ENCODE data around the gene LRRC15.
A peak's percentile ranks its signal among the peaks of the same experiment; 100 is the strongest.

LRRC15 gene

DNA sequence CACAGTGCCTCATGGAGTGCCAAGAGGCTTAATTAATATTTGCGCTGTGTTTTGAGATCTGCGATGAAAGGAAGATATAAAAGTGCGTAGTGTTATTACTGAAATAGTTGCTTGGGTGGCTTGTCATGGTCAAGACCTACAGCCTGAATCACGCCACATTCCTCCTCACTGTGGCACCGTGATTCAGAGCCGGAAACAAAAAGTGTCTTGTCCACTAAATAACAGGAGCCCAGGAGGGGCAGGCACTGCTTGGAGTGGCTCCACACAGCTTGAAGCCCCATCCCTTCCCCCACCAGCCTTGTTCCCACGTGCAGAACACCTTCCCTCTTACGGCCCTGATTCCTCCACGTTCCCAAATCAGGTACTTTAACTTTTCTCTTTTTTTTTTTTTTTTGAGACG, 1.2 kb upstream of the LRRC15 start:
- Histone ChIP-seq H3K4me1 (ENCODE audit: control insufficient read depth, insufficient read depth, low read depth, low read length) (peaks cover 7% of the 10 kb centered on the region), H3K4me2 (ENCODE audit: low read length, poor library complexity, severe bottlenecking) (no peak overlapping the region), H2AFZ (ENCODE audit: low read depth, low read length) (no peak overlapping the region), H3K9me3 (ENCODE audit: control insufficient read depth, low read length) (no peaks in the 10 kb centered on the region), H3K79me1 (replicated peaks; ENCODE audit: low read length, poor library complexity, severe bottlenecking) (no peaks in the 10 kb centered on the region), H4K8ac (ENCODE audit: low read length) (no peak overlapping the region), H3K18ac (ENCODE audit: low read depth in 1 of 2, low read length in 2 of 2) (no peak overlapping the region), H3K4ac (ENCODE audit: low read depth in 1 of 2, low read length in 2 of 2) (no peak overlapping the region), H3K27ac (ENCODE audit: low read length, poor library complexity, severe bottlenecking) (no peak overlapping the region), H2AK5ac (ENCODE audit: low read length, severe bottlenecking) (no peak overlapping the region), H3K23ac (ENCODE audit: low read length in 2 of 2) (no peak overlapping the region), H2BK15ac (ENCODE audit: low read depth, poor library complexity, severe bottlenecking) (no peak overlapping the region), H3K14ac (ENCODE audit: low read length in 2 of 2) (no peak overlapping the region), H3K27me3 (ENCODE audit: control insufficient read depth in 1 of 2, insufficient read depth in 1 of 2, low read length in 2 of 2) (peaks cover 39 to 40% of the 10 kb centered on the region in 2 experiments), H3K9ac (ENCODE audit: low read length) (no peak overlapping the region), H2BK12ac (ENCODE audit: low read length in 2 of 2) (no peak overlapping the region), H4K91ac (ENCODE audit: low read length) (no peak overlapping the region), H3K36me3 (ENCODE audit: control insufficient read depth in 1 of 2, insufficient read depth in 2 of 2, low read depth in 1 of 2, low read length in 2 of 2) (no peaks in the 10 kb centered on the region), H3K4me3 (ENCODE audit: insufficient read depth in 1 of 2, low read depth in 1 of 2, low read length in 2 of 2) (no peak overlapping the region), H2BK5ac (ENCODE audit: low read depth, low read length, poor library complexity, severe bottlenecking) (no peak overlapping the region), H2BK120ac (ENCODE audit: low read depth, low read length) (no peak overlapping the region)
- no peak for DNase-seq
- WGBS: 84% methylated on average over 10 of the region's 10 CpGs

DNA sequence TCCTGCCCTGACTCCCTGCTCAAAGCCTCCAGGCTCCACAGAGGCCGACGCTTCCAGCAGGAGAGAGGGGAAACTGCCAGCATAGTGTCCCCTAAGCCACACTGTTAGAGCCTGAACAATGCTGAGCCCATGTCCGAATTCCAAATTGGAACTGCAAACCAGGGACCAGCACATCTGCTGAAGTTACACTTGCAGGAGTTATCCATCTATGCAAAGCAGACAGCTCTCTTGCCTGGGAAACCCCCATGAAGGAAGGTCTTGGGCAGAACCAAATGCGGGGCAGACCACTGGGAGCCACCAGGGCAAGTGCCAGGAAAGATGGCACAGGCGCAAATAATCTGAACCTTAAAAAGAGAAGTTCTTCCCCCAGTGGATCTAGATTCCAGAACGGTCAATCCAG, 625 bp downstream of the LRRC15 start:
- no peak overlapping the region for H3K4me2 ChIP-seq (ENCODE audit: low read length, poor library complexity, severe bottlenecking)
- no peak overlapping the region for H2BK5ac ChIP-seq (ENCODE audit: low read depth, low read length, poor library complexity, severe bottlenecking)
- no peak overlapping the region for H3K23ac ChIP-seq (ENCODE audit: low read length in 2 of 2)
- H3K27ac ChIP-seq (ENCODE audit: low read length, poor library complexity, severe bottlenecking): no peak overlapping the region
- no peak overlapping the region for H4K91ac ChIP-seq (ENCODE audit: low read length)
- H4K8ac ChIP-seq (ENCODE audit: low read length): no peak overlapping the region
- no peaks in the 10 kb centered on the region for H3K9me3 ChIP-seq (ENCODE audit: control insufficient read depth, low read length)
- no peaks in the 10 kb centered on the region for H3K36me3 ChIP-seq (ENCODE audit: control insufficient read depth in 1 of 2, insufficient read depth in 2 of 2, low read depth in 1 of 2, low read length in 2 of 2)
- WGBS: 91% methylated on average over 6 of the region's 6 CpGs
- H3K4ac ChIP-seq (ENCODE audit: low read depth in 1 of 2, low read length in 2 of 2): no peak overlapping the region
- H2BK15ac ChIP-seq (ENCODE audit: low read depth, poor library complexity, severe bottlenecking): no peak overlapping the region
- H3K27me3 ChIP-seq (ENCODE audit: control insufficient read depth in 1 of 2, insufficient read depth in 1 of 2, low read length in 2 of 2): peaks cover 36 to 38% of the 10 kb centered on the region in 2 experiments
- no peak overlapping the region for H2BK12ac ChIP-seq (ENCODE audit: low read length in 2 of 2)
- H3K4me3 ChIP-seq (ENCODE audit: insufficient read depth in 1 of 2, low read depth in 1 of 2, low read length in 2 of 2): no peak overlapping the region
- H3K14ac ChIP-seq (ENCODE audit: low read length in 2 of 2): no peak overlapping the region
- no peaks in the 10 kb centered on the region for H3K79me1 ChIP-seq (replicated peaks; ENCODE audit: low read length, poor library complexity, severe bottlenecking)
- DNase-seq: no peak
- peaks cover 18% of the 10 kb centered on the region for H3K4me1 ChIP-seq (ENCODE audit: control insufficient read depth, insufficient read depth, low read depth, low read length)
- no peak overlapping the region for H3K18ac ChIP-seq (ENCODE audit: low read depth in 1 of 2, low read length in 2 of 2)
- H2BK120ac ChIP-seq (ENCODE audit: low read depth, low read length): no peak overlapping the region
- H3K9ac ChIP-seq (ENCODE audit: low read length): no peak overlapping the region
- H2AFZ ChIP-seq (ENCODE audit: low read depth, low read length): no peak overlapping the region
- no peak overlapping the region for H2AK5ac ChIP-seq (ENCODE audit: low read length, severe bottlenecking)

DNA sequence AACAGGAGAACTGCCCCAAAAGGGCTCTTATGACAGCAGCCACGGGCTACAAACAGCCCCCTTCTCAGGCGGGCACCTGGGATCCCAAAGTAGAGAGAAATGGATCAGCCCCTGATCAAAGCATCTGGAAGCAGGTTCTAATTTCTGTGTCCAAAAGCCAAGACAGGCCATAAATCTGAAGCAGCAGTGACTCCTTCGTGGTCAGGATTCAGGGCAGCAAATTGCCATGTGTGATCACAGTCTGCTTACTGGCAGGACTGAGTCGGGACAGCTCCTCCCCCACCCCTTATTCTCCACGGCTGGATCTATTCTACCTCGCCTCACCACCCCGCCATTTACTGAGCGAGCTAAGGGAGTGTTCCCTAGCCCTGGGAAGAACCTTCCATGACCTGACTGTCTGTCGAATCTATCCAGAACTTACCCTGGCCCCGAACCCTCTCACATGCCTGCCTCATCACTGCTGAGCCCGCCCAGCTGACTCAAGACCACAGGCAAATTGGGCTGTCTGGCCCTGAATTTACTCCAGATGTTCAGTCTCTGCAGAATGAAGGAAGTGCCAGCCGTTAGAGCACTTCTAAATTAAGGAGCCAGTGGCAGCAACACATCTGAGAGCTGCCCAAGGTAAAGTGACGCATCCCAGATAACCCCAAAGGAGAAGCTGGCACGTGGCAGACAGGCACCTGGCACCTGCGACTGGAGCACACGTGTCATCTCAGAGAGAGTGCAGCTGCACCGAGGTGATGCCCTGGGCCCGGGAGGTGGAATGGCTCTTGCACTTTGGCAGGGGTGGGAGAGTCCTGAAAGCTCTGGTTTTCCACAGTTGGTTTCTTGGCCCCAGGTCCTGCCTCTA, 1.3 kb downstream of the LRRC15 start:
- Histone ChIP-seq H3K4me3 (ENCODE audit: insufficient read depth in 1 of 2, low read depth in 1 of 2, low read length in 2 of 2) (no peak overlapping the region), H2BK15ac (ENCODE audit: low read depth, poor library complexity, severe bottlenecking) (peak overlapping the region; percentile 62), H2BK5ac (ENCODE audit: low read depth, low read length, poor library complexity, severe bottlenecking) (no peak overlapping the region), H2BK120ac (ENCODE audit: low read depth, low read length) (no peak overlapping the region), H4K8ac (ENCODE audit: low read length) (peak overlapping the region; percentile 38), H3K4me1 (ENCODE audit: control insufficient read depth, insufficient read depth, low read depth, low read length) (peaks cover 18% of the 10 kb centered on the region), H2AK5ac (ENCODE audit: low read length, severe bottlenecking) (no peak overlapping the region), H4K91ac (ENCODE audit: low read length) (peak overlapping the region; percentile 25), H3K27me3 (ENCODE audit: control insufficient read depth in 1 of 2, insufficient read depth in 1 of 2, low read length in 2 of 2) (peaks cover 34 to 38% of the 10 kb centered on the region in 2 experiments), H3K9me3 (ENCODE audit: control insufficient read depth, low read length) (no peaks in the 10 kb centered on the region), H3K4me2 (ENCODE audit: low read length, poor library complexity, severe bottlenecking) (no peak overlapping the region), H3K79me1 (replicated peaks; ENCODE audit: low read length, poor library complexity, severe bottlenecking) (no peaks in the 10 kb centered on the region), H3K14ac (ENCODE audit: low read length in 2 of 2) (peak overlapping the region in 1 of 2 experiments; percentile 18), H3K23ac (ENCODE audit: low read length in 2 of 2) (no peak overlapping the region), H3K4ac (ENCODE audit: low read depth in 1 of 2, low read length in 2 of 2) (no peak overlapping the region), H3K36me3 (ENCODE audit: control insufficient read depth in 1 of 2, insufficient read depth in 2 of 2, low read depth in 1 of 2, low read length in 2 of 2) (no peaks in the 10 kb centered on the region), H2BK12ac (ENCODE audit: low read length in 2 of 2) (no peak overlapping the region), H3K9ac (ENCODE audit: low read length) (no peak overlapping the region), H3K18ac (ENCODE audit: low read depth in 1 of 2, low read length in 2 of 2) (peak overlapping the region in 1 of 2 experiments; percentile 28), H2AFZ (ENCODE audit: low read depth, low read length) (no peak overlapping the region), H3K27ac (ENCODE audit: low read length, poor library complexity, severe bottlenecking) (no peak overlapping the region)
- WGBS: 59% methylated on average over 18 of the region's 18 CpGs
- DNase-seq: peak; percentile 53

DNA sequence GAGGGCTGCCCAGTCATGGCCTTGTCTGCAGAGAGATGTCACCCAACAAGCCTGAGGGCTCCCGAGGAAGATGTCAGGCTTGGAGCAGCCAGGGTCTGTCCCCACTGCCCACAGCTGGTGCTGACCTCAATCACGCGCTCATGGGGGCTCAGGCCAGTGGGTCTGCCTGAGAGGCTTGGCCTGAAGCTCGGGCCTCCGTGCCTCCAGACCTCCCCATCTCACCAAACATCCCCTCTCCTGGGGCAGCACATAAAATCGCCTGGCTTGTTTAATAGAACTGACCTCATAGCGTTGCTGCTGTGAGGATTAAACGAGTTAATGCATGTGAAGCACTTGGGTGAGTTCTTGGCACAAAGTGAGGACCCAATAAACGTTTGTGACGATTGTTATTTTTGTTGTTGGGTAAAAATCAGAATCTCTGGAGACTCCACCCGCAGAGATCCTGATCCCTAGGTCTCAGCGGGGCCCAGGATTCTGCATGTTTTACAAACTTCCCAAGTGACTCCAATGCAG, 3.5 kb downstream of the LRRC15 start:
- Histone ChIP-seq H3K23ac (ENCODE audit: low read length in 2 of 2) (no peak overlapping the region), H3K79me1 (replicated peaks; ENCODE audit: low read length, poor library complexity, severe bottlenecking) (no peaks in the 10 kb centered on the region), H3K27me3 (ENCODE audit: control insufficient read depth in 1 of 2, insufficient read depth in 1 of 2, low read length in 2 of 2) (peaks cover 30 to 46% of the 10 kb centered on the region in 2 experiments), H4K91ac (ENCODE audit: low read length) (no peak overlapping the region), H3K9ac (ENCODE audit: low read length) (no peak overlapping the region), H3K36me3 (ENCODE audit: control insufficient read depth in 1 of 2, insufficient read depth in 2 of 2, low read depth in 1 of 2, low read length in 2 of 2) (no peaks in the 10 kb centered on the region), H3K4ac (ENCODE audit: low read depth in 1 of 2, low read length in 2 of 2) (no peak overlapping the region), H2BK12ac (ENCODE audit: low read length in 2 of 2) (peak overlapping the region in 1 of 2 experiments; percentile 95), H2BK15ac (ENCODE audit: low read depth, poor library complexity, severe bottlenecking) (peak overlapping the region; percentile 46), H3K14ac (ENCODE audit: low read length in 2 of 2) (peak overlapping the region in 1 of 2 experiments; percentile 78), H2AFZ (ENCODE audit: low read depth, low read length) (no peak overlapping the region), H3K4me1 (ENCODE audit: control insufficient read depth, insufficient read depth, low read depth, low read length) (peaks cover 18% of the 10 kb centered on the region), H3K4me3 (ENCODE audit: insufficient read depth in 1 of 2, low read depth in 1 of 2, low read length in 2 of 2) (no peak overlapping the region), H3K18ac (ENCODE audit: low read depth in 1 of 2, low read length in 2 of 2) (peak overlapping the region in 1 of 2 experiments; percentile 75), H2BK120ac (ENCODE audit: low read depth, low read length) (no peak overlapping the region), H3K4me2 (ENCODE audit: low read length, poor library complexity, severe bottlenecking) (no peak overlapping the region), H2BK5ac (ENCODE audit: low read depth, low read length, poor library complexity, severe bottlenecking) (no peak overlapping the region), H4K8ac (ENCODE audit: low read length) (no peak overlapping the region), H3K9me3 (ENCODE audit: control insufficient read depth, low read length) (no peaks in the 10 kb centered on the region), H2AK5ac (ENCODE audit: low read length, severe bottlenecking) (no peak overlapping the region), H3K27ac (ENCODE audit: low read length, poor library complexity, severe bottlenecking) (no peak overlapping the region)
- no peak for DNase-seq
- WGBS: 88% methylated on average over 8 of the region's 12 CpGs

Measured in mesenchymal stem cell (in vitro differentiated cells and primary cell).